ENCODE data around the gene PTGFRN. TPM values are rescaled to one million over a fixed set of nuclear protein-coding genes. Genes with fewer than 3 reads are reported as not detected.
A peak's percentile ranks its signal among the peaks of the same experiment; 100 is the strongest.

Gene PTGFRN
- total RNA-seq, 4 donors from 2014 or later, result 40.6 to 68.7 (median 56.0) TPM

DNA sequence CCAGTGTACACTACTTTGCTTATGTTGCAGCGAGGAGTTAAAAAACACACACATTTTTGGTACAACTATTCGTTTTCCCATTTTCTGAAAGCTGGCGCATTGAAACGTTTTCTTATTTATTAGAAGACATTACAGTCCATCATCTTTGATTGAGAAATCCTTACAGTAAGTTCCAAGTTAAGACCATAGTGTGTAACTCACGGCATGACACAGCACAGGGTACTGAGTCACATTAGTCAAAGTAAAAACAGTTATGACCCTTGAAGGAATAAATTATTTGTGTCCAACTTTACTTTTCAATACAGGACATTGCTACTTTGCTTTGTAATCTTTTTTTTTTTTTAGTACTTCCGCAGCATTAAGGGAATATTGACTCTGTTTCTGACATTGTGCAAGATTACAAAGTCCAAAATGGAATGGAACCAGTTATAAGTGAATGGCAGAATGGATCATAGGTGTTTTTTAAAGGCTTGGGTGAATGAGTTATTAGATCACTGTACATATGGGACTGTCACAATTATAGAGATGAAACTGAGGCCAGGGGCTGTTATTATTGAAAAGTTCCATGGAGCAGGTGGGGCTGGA, 11.7 kb downstream of the PTGFRN start:
- Histone ChIP-seq H3K27ac (peak overlapping the region in 3 of 4 donors; percentile 60 to 73 (median 67)), H3K4me1 (peaks cover 11 to 87% (median 57%) of the 10 kb centered on the region in 3 donors), H3K36me3 (no peaks in the 10 kb centered on the region), H3K4me3 (no peak overlapping the region), H3K9me3 (no peaks in the 10 kb centered on the region), H3K27me3 (no peaks in the 10 kb centered on the region)
- WGBS, 2 donors, result 68 to 70% methylated on average over 6 of the region's 6 CpGs
- intact Hi-C loops (cut with DNase I), result no loop called here
- TF ChIP-seq, protein P1, sequence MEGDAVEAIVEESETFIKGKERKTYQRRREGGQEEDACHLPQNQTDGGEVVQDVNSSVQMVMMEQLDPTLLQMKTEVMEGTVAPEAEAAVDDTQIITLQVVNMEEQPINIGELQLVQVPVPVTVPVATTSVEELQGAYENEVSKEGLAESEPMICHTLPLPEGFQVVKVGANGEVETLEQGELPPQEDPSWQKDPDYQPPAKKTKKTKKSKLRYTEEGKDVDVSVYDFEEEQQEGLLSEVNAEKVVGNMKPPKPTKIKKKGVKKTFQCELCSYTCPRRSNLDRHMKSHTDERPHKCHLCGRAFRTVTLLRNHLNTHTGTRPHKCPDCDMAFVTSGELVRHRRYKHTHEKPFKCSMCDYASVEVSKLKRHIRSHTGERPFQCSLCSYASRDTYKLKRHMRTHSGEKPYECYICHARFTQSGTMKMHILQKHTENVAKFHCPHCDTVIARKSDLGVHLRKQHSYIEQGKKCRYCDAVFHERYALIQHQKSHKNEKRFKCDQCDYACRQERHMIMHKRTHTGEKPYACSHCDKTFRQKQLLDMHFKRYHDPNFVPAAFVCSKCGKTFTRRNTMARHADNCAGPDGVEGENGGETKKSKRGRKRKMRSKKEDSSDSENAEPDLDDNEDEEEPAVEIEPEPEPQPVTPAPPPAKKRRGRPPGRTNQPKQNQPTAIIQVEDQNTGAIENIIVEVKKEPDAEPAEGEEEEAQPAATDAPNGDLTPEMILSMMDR (IDR thresholded peaks at IDR 0.05), result no peak
- no peak for TF ChIP-seq POLR2A (IDR thresholded peaks at IDR 0.05)
- DNase-seq, result no peak

GRCh38 chr1:116921937-116922336, 12.2 kb downstream of the PTGFRN start:
- TF ChIP-seq POLR2A (IDR thresholded peaks at IDR 0.05), result no peak
- TF ChIP-seq, protein P1 (IDR thresholded peaks at IDR 0.05), result no peak
- Histone ChIP-seq H3K36me3 (no peaks in the 10 kb centered on the region), H3K27ac (peak overlapping the region in 3 of 4 donors; percentile 60 to 73 (median 67)), H3K4me1 (peaks cover 6 to 87% (median 56%) of the 10 kb centered on the region in 3 donors), H3K9me3 (no peaks in the 10 kb centered on the region), H3K4me3 (no peak overlapping the region), H3K27me3 (no peaks in the 10 kb centered on the region)
- no peak for DNase-seq
- intact Hi-C loops (cut with DNase I), result no loop called here
- 85 to 88% methylated on average over 5 of the region's 5 CpGs for WGBS, 2 donors

GRCh38 chr1:116923421-116923820, 13.7 kb downstream of the PTGFRN start:
- H3K9me3 ChIP-seq, result no peaks in the 10 kb centered on the region
- intact Hi-C loops (cut with DNase I), result no loop called here
- H3K27me3 ChIP-seq, result no peaks in the 10 kb centered on the region
- no peak for TF ChIP-seq POLR2A (IDR thresholded peaks at IDR 0.05)
- TF ChIP-seq, protein P1 (IDR thresholded peaks at IDR 0.05), result no peak
- H3K4me3 ChIP-seq, result no peak overlapping the region
- DNase-seq, result no peak
- H3K4me1 ChIP-seq, result peaks cover 0 to 76% (median 45%) of the 10 kb centered on the region in 3 donors
- peaks cover 0 to 9% (median 0%) of the 10 kb centered on the region in 3 donors for H3K36me3 ChIP-seq
- peak overlapping the region in 3 of 4 donors; percentile 60 to 73 (median 67) for H3K27ac ChIP-seq
- 41 to 44% methylated on average over 6 to 8 of the region's 8 CpGs for WGBS, 2 donors

DNA sequence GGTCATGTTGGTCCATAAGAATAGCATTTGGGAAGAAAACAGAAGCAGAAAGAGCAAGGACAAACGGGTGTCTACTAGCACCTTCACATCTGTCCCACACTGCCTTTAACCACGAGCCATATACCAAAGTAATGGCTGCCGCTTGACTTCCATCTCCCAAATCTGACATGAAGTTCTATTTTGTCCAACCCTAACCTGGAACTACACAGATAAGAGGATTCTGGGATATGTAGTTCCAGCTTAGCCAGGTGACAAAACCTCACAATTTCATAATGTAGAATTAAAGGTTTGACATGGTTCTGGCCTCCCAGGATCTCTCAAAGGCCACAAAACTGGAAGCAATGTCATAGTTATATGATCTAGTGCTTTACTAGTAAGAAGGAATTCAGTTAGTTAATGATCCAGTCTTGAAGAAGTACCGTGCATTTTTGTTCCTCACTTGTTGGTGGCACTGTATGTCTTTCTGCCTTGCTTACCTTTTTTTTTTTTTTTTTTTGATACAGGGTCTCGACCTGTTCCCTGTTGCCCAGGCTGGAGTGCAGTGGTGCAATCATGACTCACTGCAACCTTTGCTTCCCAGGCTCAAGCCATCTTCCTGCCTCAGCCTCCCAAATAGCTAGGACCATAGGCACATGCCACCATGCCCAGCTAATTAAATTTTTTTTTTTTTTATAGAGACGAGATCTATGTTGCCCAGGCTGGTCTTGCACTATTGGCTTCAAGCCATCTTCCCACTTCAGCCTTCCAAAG, 17.5 kb downstream of the PTGFRN start:
- no peaks in the 10 kb centered on the region for H3K27me3 ChIP-seq
- no peak overlapping the region for H3K27ac ChIP-seq
- WGBS, 2 donors, result 77 to 82% methylated on average over 6 of the region's 6 CpGs
- no peak overlapping the region for H3K4me3 ChIP-seq
- DNase-seq, result no peak
- H3K36me3 ChIP-seq, result peaks cover 0 to 31% (median 0%) of the 10 kb centered on the region in 3 donors
- TF ChIP-seq, protein P1 (IDR thresholded peaks at IDR 0.05), result no peak
- TF ChIP-seq POLR2A (IDR thresholded peaks at IDR 0.05), result no peak
- H3K9me3 ChIP-seq, result no peaks in the 10 kb centered on the region
- intact Hi-C loops (cut with DNase I), result no loop called here
- peaks cover 0 to 38% (median 23%) of the 10 kb centered on the region in 3 donors for H3K4me1 ChIP-seq

DNA sequence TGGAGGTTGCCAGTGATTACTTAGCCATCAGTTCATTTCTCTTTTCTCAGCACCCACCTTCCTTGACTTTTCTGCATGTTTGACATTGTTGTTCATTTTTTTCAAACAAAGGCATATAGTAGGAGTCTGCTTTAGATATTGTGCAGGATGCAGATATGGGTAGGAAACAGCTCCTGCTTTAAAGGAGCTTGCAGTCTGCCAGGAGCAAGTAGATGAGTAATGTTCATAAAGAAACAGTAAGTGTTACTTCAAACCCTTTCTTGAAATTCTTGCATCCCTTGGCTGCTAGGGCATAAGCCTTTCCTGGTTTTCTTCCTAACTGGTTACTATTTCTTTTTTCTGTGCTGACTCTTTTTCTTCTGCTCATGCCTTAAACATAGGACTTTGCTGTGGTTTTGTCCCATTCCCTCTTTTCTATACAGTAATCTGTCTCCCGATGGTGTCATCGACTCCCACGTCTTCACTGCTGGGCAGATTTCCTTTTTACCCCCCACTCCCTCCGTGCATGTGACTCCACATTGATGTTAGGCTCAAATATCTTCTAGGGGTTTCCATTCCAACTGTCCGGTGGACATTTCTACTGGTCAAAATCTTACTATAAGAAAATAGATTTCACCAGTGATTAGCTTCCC, 20.4 kb downstream of the PTGFRN start:
- Histone ChIP-seq H3K9me3 (no peaks in the 10 kb centered on the region), H3K36me3 (peaks cover 0 to 31% (median 0%) of the 10 kb centered on the region in 3 donors), H3K27me3 (no peaks in the 10 kb centered on the region), H3K27ac (no peak overlapping the region), H3K4me1 (peaks cover 0 to 17% (median 7%) of the 10 kb centered on the region in 3 donors), H3K4me3 (no peak overlapping the region)
- no peak for TF ChIP-seq POLR2A (IDR thresholded peaks at IDR 0.05)
- TF ChIP-seq, protein P1 (IDR thresholded peaks at IDR 0.05), result no peak
- intact Hi-C loops (cut with DNase I), result no loop called here
- no peak for DNase-seq
- WGBS, 2 donors, result 81 to 91% methylated on average over 5 of the region's 5 CpGs

All from esophagus squamous epithelium (tissue), 5 donors.